Endothelial cell of umbilical vein (primary cell): ENCODE measurements around the gene UCKL1. TPM values are rescaled to one million over a fixed set of nuclear protein-coding genes. Genes with fewer than 3 reads are reported as not detected.
"Not testable (repeated sequence)": the region's sequence is repeated elsewhere in the genome, so short reads cannot be mapped to it uniquely, and the experiment has no call there.

Experiments used
- BruUV-seq: library from RNA; stranded (reverse); fragments of 400-500 nt; replicated peaks from 2 replicates; lab custom pipeline; 2021; lab: Mats Ljungman, UMichigan
- CTCF ChIA-PET: fragments of 300-600, 350-600 bp; sonication (Branson Sonifier 250); formaldehyde crosslinking; loops from one replicate; lab custom pipeline; 2021; ENCODE audit warnings: antibody characterized with exemption, inconsistent platforms; lab: Charles Lee
- POLR2A ChIA-PET: fragments of 300-600, 350-600 bp; sonication (Branson Sonifier 250); formaldehyde crosslinking; loops from one replicate; lab custom pipeline; 2021; ENCODE audit warnings: antibody characterized with exemption, inconsistent platforms; lab: Charles Lee
- DNase-seq: peaks from one replicate; pipeline ENCODE4 v3.0.0-alpha.2; 2011; ENCODE audit warnings: low read depth, low spot score
- FAIRE-seq: peaks from 2 replicates; lab custom pipeline; 2011; peaks lifted over from hg19 to GRCh38; lab: Jason Lieb, UNC
- H2AFZ ChIP-seq: 2 replicates; pipeline ENCODE4 v1.6.0; 2012; ENCODE audit warnings: low read depth, low read length, control low read depth, inconsistent platforms
- H3K27ac ChIP-seq: 2 replicates; pipeline ENCODE4 v1.5.1; 2011; ENCODE audit warnings: low read depth, mild to moderate bottlenecking, control low read depth, low read length, moderate library complexity; ENCODE audit not compliant: insufficient read depth
- H3K27me3 ChIP-seq, 2 experiments: 2 replicates each; pipeline versions ENCODE4 v1.6.0 to v1.6.1; 2011; ENCODE audit warnings: low read length in 2 of 2, mixed read lengths in 1 of 2; ENCODE audit not compliant: control insufficient read depth in 2 of 2, insufficient read depth in 2 of 2
- H3K36me3 ChIP-seq, 2 experiments: 2 replicates in 1 of 2; 3 replicates in 1 of 2; pipeline ENCODE4 v1.5.1; 2011; ENCODE audit warnings: low read length in 2 of 2, mild to moderate bottlenecking in 1 of 2, moderate library complexity in 1 of 2; ENCODE audit not compliant: control insufficient read depth in 2 of 2, insufficient read depth in 2 of 2; ENCODE audit errors: extremely low read depth in 1 of 2
- H3K4me1 ChIP-seq: 3 replicates; pipeline ENCODE4 v1.5.1; 2011; ENCODE audit warnings: mild to moderate bottlenecking, low read length; ENCODE audit not compliant: control insufficient read depth, insufficient read depth; ENCODE audit errors: extremely low read depth
- H3K4me2 ChIP-seq: 2 replicates; pipeline ENCODE4 v1.6.1; 2011; ENCODE audit warnings: low read length, control low read depth, mixed read lengths; ENCODE audit not compliant: insufficient read depth
- H3K4me3 ChIP-seq, 3 experiments: fragments of 200-600 bp in 1 of 3; sonication (generic), shearing (Covaris generic) in 1 of 3; replicated peaks in 1 of 3; 2 replicates each; pipeline ENCODE4 v1.5.1; 2011 to 2016; ENCODE audit warnings: control low read depth in 3 of 3, low read length in 3 of 3, mild to moderate bottlenecking in 2 of 3, inconsistent platforms in 1 of 3, low read depth in 1 of 3, moderate library complexity in 1 of 3; ENCODE audit not compliant: insufficient read depth in 1 of 3
- H3K79me2 ChIP-seq: 2 replicates; pipeline ENCODE4 v1.6.0; 2012; ENCODE audit warnings: low read length, inconsistent platforms; ENCODE audit not compliant: control insufficient read depth, insufficient read depth
- H3K9ac ChIP-seq: replicated peaks from 2 replicates; pipeline ENCODE3; 2011; ENCODE audit warnings: low read length, control low read depth; ENCODE audit not compliant: insufficient read depth; ENCODE audit errors: extremely low read depth
- H3K9me1 ChIP-seq: replicated peaks from 3 replicates; pipeline ENCODE4 v1.6.0; 2011; ENCODE audit warnings: mild to moderate bottlenecking, low read length; ENCODE audit not compliant: control insufficient read depth, insufficient read depth; ENCODE audit errors: extremely low read depth
- H3K9me3 ChIP-seq: replicated peaks from 2 replicates; pipeline ENCODE4 v1.5.1; 2012; ENCODE audit warnings: low read length, inconsistent platforms; ENCODE audit not compliant: control insufficient read depth, insufficient read depth
- H4K20me1 ChIP-seq: replicated peaks from 2 replicates; pipeline ENCODE3; 2011; ENCODE audit warnings: mild to moderate bottlenecking, low read length; ENCODE audit not compliant: control insufficient read depth, insufficient read depth; ENCODE audit errors: extremely low read depth
- EZH2 ChIP-seq: IDR thresholded peaks from 2 replicates; pipeline ENCODE4 v1.6.1; 2012; ENCODE audit warnings: borderline replicate concordance, low read depth, mild to moderate bottlenecking, moderate library complexity, low read length, inconsistent platforms; ENCODE audit not compliant: severe bottlenecking
- FOS ChIP-seq: IDR thresholded peaks from 2 replicates; pipeline ENCODE4 v1.6.1; 2011; ENCODE audit warnings: mild to moderate bottlenecking, low read length, moderate library complexity, borderline replicate concordance; ENCODE audit not compliant: insufficient read depth
- GATA2 ChIP-seq: IDR thresholded peaks from 2 replicates; pipeline ENCODE4 v1.7.0; 2011; ENCODE audit warnings: low read depth, mild to moderate bottlenecking, moderate library complexity, mixed read lengths, low read length; ENCODE audit not compliant: insufficient read length, insufficient read depth
- JUN ChIP-seq: IDR thresholded peaks from 2 replicates; pipeline ENCODE4 v1.6.1; 2011; ENCODE audit warnings: borderline replicate concordance, low read depth; ENCODE audit not compliant: insufficient read length, insufficient read depth
- MYC ChIP-seq: IDR thresholded peaks from one replicate; pipeline ENCODE4 v1.6.1; 2011; ENCODE audit warnings: mild to moderate bottlenecking, low read depth, low read length
- POLR2A ChIP-seq: IDR thresholded peaks from 2 replicates; pipeline ENCODE4 v1.6.1; 2012; ENCODE audit warnings: low read depth, mild to moderate bottlenecking, control low read depth, low read length
- POLR2AphosphoS5 ChIP-seq: IDR thresholded peaks from 2 replicates; pipeline ENCODE4 v1.6.1; 2012; ENCODE audit warnings: low read depth, mild to moderate bottlenecking, control low read depth, low read length, moderate library complexity; ENCODE audit not compliant: insufficient read depth
- dilution Hi-C: fragments of 300-500 bp; cut with MboI; formaldehyde crosslinking; loops from one replicate; pipeline ENCODE4 v1.15.0; 2019; ENCODE audit warnings: low sequenced_read_pairs; ENCODE audit not compliant: extremely low pct_ligation_motif_present
- intact Hi-C: fragments of 100-400 bp; cut with micrococcal nuclease; formaldehyde crosslinking; loops from one replicate; pipeline ENCODE4 v1.10.0; 2022
- polyA plus RNA-seq, 4 experiments: library from polyadenylated mRNA; depleted of rRNA in 3 of 4; stranded (reverse) in 3 of 4; unstranded in 1 of 4; fragments of >200 nt; gene quantifications; 2 replicates each; pipeline versions ENCODE4 v1.2.1 to v1.2.3, GENCODE V29; 2011 to 2012; ENCODE audit warnings: missing spikeins in 1 of 4
- total RNA-seq: library from RNA; stranded (reverse); gene quantifications from 2 replicates; pipeline ENCODE4 v1.2.3, GENCODE V29; 2021
- TF ChIP-seq, protein P1 (sequence below), 2 donors: IDR thresholded peaks; 1 replicate in 1 of 2; 2 replicates in 1 of 2; pipeline ENCODE4 v1.5.1; 2011; ENCODE audit warnings: low read length in 2 of 2, mild to moderate bottlenecking in 2 of 2, moderate library complexity in 2 of 2, control low read depth in 1 of 2, inconsistent platforms in 1 of 2, low read depth in 1 of 2; ENCODE audit not compliant: insufficient read depth in 1 of 2; ENCODE audit errors: extremely low read depth in 1 of 2
- TF ChIP-seq, protein P2 (sequence below): IDR thresholded peaks from 2 replicates; pipeline ENCODE4 v1.6.1; 2011; ENCODE audit not compliant: insufficient read depth, insufficient read length

UCKL1 gene
- total and polyA plus RNA-seq, 2 donors (not counting 3 experiments of a cell fraction or from before 2014, with no cell fraction given) = 51.1 to 78.8 TPM

DNA sequence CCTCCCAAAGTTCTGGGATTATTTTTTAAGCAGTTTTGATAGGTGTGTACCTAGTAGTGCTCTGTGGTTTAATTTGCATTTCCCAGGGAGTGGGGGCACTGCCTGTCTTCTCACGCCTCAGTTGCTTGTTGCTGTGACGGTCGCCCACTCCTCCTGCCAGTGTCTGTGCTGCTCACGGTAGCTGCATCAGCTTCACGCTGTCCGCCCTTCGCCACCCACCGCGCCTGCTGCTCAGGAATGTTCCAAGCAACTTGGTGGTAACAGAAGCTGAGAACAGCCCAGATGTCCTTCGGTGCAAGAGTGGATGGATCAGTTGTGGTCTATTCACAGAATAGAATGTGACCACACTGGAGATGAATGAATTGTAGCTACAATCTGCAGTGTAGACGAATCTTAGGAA, 38.4 kb downstream of the UCKL1 start:
- FAIRE-seq (no peak), DNase-seq (no peak)
- H3K9me1 ChIP-seq = no peaks in the 10 kb centered on the region
- intact Hi-C loops = no loop called here
- H3K36me3 ChIP-seq = peaks cover 0 to 9% of the 10 kb centered on the region in 2 experiments
- dilution Hi-C loops = no loop called here
- POLR2A ChIA-PET = no interaction called here
- H3K9me3 ChIP-seq = no peaks in the 10 kb centered on the region
- H3K79me2 ChIP-seq = peaks cover 82% of the 10 kb centered on the region
- H3K27me3 ChIP-seq = no peaks in the 10 kb centered on the region
- CTCF ChIA-PET = interaction anchor here (0.7 to 1.7 kb wide), 4 partner anchors 16 to 56 kb away, joined by 3 to 5 read pairs (median 4); no protein-coding TSS in a partner anchor
- TF ChIP-seq, protein P1, sequence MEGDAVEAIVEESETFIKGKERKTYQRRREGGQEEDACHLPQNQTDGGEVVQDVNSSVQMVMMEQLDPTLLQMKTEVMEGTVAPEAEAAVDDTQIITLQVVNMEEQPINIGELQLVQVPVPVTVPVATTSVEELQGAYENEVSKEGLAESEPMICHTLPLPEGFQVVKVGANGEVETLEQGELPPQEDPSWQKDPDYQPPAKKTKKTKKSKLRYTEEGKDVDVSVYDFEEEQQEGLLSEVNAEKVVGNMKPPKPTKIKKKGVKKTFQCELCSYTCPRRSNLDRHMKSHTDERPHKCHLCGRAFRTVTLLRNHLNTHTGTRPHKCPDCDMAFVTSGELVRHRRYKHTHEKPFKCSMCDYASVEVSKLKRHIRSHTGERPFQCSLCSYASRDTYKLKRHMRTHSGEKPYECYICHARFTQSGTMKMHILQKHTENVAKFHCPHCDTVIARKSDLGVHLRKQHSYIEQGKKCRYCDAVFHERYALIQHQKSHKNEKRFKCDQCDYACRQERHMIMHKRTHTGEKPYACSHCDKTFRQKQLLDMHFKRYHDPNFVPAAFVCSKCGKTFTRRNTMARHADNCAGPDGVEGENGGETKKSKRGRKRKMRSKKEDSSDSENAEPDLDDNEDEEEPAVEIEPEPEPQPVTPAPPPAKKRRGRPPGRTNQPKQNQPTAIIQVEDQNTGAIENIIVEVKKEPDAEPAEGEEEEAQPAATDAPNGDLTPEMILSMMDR (IDR thresholded peaks at IDR 0.05; ENCODE audit: extremely low read depth in 1 of 2, insufficient read depth in 1 of 2, low read depth in 1 of 2, low read length in 2 of 2) = no peak
- TF ChIP-seq FOS = no peak
- TF ChIP-seq POLR2A = no peak
- no peak for TF ChIP-seq MYC
- TF ChIP-seq GATA2 = no peak
- TF ChIP-seq JUN = no peak
- TF ChIP-seq, protein P2, sequence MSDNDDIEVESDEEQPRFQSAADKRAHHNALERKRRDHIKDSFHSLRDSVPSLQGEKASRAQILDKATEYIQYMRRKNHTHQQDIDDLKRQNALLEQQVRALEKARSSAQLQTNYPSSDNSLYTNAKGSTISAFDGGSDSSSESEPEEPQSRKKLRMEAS = no peak
- TF ChIP-seq POLR2AphosphoS5 = no peak
- no peak for TF ChIP-seq EZH2
- H3K4me3 ChIP-seq = no peak overlapping the region
- no peak overlapping the region for H3K9ac ChIP-seq
- H2AFZ ChIP-seq = no peak overlapping the region
- no peaks in the 10 kb centered on the region for H3K4me1 ChIP-seq
- no TSS peak for BruUV-seq
- no peaks in the 10 kb centered on the region for H4K20me1 ChIP-seq
- no peak overlapping the region for H3K4me2 ChIP-seq
- no peak overlapping the region for H3K27ac ChIP-seq

DNA sequence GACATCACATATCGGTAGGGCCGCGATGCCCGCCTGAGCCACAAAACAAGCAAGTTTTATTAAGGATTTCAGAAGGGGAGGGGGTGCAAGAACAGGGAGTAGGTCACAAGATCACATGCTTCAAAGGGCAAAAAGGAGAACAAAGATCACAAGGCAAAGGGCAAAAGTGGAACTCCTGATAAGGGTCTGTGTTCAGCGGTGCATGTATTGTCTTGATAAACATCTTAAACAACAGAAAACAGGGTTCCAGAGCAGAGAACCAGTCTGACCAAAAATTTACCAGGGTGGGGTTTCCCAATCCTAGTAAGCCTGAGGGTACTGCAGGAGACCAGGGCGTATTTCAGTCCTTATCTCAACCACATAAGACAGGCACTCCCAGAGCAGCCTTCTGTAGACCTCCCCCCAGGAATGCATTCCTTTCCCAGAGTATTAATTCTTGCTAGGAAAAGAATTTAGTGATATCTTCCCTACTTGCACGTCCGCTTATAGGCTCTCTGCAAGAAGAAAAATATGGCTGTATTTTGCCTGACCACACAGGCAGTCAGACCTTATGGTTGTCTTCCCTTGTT, 39.8 kb downstream of the UCKL1 start:
- H3K4me3 ChIP-seq, H3K27ac ChIP-seq, dilution Hi-C loops, H3K27me3 ChIP-seq, intact Hi-C loops, POLR2A ChIA-PET, H3K9me1 ChIP-seq, H3K9me3 ChIP-seq, DNase-seq, H3K4me2 ChIP-seq, H3K9ac ChIP-seq, FAIRE-seq, BruUV-seq, H4K20me1 ChIP-seq, H2AFZ ChIP-seq, H3K4me1 ChIP-seq, H3K36me3 ChIP-seq: not testable (repeated sequence)
- peaks cover 83% of the 10 kb centered on the region for H3K79me2 ChIP-seq
- CTCF ChIA-PET = interaction anchor here (1.7 kb wide), 1 partner anchor 17 kb away, joined by 3 read pairs; no protein-coding TSS in a partner anchor
